HG02678 (cell line): ENCODE measurements around the gene DNAH2.

Source experiments
- ATAC-seq: cut with Tn5 transposase; IDR thresholded peaks from one replicate; pipeline ENCODE4 v1.9.1; 2021; ENCODE audit warnings: mild to moderate bottlenecking, moderate library complexity; ENCODE audit not compliant: unreplicated experiment

DNAH2 gene

GRCh38 chr17:7716901-7717755 is at the start of gene DNAH2:
DNAH2 (plus strand) TSS chr17:7717744; CDS start chr17:7719735, 1,991 bp downstream.
- ATAC-seq: no peak

DNA sequence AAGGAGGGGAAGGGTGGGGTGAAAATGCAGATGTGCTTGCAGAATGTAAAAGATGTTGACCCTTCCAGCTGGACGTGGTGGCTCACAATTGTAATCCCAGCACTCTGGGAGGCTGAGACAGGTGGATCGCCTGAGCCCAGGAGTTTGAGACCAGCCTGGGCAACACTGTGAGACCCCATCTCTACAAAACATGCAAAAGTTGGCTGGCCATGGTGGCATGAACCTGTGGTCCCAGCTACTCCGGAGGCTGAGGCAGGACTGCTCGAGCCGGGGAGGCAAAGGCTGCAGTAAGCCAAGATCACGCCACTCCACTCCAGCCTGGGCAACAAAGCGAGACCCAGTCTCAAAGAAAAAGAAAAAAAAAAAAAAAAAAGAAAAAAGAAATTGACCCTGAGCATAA is 49.1 kb upstream of the DNAH2 start:
- no peak for ATAC-seq

- no peak for ATAC-seq
Observed at GRCh38 chr17:7673239-7673638, 44.3 kb upstream of the DNAH2 start.

DNA sequence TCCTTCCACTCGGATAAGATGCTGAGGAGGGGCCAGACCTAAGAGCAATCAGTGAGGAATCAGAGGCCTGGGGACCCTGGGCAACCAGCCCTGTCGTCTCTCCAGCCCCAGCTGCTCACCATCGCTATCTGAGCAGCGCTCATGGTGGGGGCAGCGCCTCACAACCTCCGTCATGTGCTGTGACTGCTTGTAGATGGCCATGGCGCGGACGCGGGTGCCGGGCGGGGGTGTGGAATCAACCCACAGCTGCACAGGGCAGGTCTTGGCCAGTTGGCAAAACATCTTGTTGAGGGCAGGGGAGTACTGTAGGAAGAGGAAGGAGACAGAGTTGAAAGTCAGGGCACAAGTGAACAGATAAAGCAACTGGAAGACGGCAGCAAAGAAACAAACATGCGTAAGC is 42.6 kb upstream of the DNAH2 start:
- ATAC-seq: no peak

- ATAC-seq: no peak
Observed at GRCh38 chr17:7676533-7676932, 41.0 kb upstream of the DNAH2 start.

DNA sequence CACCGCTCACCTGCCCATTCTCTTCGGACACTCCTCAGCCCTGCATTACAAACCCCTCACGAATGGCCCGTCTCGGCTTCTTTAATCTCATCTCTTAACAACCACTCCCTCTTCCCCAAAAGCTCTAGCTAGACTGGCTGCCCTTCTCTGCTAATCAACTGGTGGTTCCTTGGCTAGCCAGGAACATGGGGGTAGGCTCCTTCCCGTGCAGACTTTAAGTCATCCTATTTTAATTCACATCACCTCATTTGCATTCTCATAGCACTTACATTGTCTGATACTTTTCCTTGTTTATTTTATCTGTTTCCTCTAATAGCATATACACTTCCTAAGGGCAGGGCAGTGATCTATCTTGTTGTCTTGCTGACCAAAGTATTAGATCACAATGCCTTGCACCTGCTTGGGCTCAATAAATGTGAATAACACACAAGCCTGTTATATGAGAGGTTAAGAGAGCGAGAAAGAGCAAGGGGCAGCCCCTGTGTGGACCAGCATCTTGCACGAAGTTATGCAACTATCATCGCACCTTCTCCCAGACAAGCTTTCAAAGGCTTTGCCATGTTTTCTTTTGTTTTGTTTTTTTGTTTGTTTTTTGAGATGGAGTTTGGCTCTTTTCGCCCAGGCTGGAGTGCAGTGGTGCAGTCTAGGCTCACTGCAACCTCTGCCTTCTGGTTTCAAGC is 40.0 kb upstream of the DNAH2 start:
- no peak for ATAC-seq

DNA sequence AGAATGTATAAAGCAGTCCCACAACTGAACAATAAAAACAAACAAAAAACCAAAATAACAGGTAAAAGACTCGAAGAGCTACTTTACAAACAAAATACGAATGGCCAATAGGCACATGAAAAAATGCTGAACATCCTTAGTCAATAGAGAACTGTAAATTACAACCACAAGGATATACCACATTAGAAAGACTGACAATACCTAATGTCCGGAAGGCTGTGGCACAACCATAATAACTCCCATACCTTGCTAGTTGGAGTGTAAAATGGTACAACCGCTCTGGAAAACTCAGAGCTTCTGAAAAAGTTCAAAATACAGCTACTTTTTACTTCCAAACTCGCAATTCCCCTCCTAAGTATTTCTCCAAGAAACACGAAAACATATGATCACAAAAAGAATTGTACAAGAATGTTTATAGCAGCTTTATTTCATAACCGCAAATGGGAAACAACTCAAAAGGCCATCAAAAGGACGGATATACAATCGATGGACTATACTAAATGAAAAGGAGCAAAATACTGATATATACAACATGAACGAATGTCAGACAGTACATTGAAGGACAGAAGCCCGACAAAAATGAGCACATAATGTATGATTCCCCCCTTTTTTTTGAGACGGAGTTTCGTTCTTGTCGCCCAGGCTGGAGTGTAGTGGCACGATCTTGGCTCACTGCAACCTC is 32.6 kb upstream of the DNAH2 start:
- ATAC-seq: no peak

GRCh38 chr17:7685533-7686221 is 31.9 kb upstream of the DNAH2 start:
- ATAC-seq: peak; percentile 55

- peak; percentile 44 for ATAC-seq
Observed at GRCh38 chr17:7686222-7687071, 31.1 kb upstream of the DNAH2 start.

DNA sequence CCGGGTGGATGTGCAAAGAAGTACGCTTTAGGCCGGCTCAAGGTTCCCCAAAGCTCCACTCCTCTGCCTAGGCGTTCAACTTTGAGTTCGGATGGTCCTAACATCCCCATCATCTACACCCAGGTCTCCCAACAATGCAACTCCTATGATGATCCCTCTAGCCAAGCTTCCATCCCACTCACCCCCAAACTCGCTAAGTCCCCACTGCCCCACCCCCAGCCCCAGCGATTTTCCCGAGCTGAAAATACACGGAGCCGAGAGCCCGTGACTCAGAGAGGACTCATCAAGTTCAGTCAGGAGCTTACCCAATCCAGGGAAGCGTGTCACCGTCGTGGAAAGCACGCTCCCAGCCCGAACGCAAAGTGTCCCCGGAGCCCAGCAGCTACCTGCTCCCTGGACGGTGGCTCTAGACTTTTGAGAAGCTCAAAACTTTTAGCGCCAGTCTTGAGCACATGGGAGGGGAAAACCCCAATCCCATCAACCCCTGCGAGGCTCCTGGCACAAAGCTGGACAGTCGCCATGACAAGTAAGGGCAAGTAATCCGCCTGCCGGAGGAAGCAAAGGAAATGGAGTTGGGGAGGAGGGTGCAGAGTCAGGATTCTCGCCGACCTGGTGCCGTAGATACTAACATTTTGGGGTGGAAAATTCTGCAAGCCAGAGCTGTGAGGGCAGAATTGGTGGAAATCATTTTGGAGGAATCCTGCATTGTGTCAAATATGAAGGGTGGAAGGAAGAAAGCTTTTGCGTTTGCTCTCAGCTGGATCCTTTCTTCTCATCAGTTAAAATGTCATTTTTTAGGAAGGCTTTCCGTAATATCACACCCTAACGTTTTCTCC is 30.3 kb upstream of the DNAH2 start, which contains the start of gene TP53:
Gene TP53 (minus strand): TSS at position 419 of the 836 bp plus-strand sequence. CDS start 10,896 bp downstream, outside the sequence.
- no peak for ATAC-seq

GRCh38 chr17:7687908-7688807 is 29.4 kb upstream of the DNAH2 start, which contains the start of gene WRAP53:
WRAP53 (plus strand) TSS chr17:7688477; CDS start chr17:7688649, 172 bp downstream.
- ATAC-seq: peak; percentile 78

- ATAC-seq: no peak
Observed at GRCh38 chr17:7688808-7689316, 28.7 kb upstream of the DNAH2 start.

DNA sequence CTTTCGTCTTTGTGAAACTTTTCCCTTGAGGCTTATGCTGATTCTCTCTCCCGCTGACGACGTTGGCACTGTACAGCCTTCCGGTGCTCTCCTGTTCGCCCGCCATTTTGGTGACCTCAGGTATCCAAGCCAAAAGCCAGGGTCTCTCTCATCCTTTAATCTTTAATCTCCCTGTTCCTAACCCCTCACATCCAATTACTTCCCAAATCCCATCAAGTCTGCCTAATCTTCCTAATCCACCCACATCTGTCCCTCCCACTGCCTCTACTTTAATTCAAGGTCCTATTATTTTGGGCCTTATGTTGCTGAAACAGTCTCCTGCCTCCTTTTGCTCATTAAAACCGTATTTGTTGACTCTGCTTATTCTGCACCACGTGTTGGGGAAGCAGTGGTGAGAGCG is 22.0 kb upstream of the DNAH2 start:
- ATAC-seq: no peak

DNA sequence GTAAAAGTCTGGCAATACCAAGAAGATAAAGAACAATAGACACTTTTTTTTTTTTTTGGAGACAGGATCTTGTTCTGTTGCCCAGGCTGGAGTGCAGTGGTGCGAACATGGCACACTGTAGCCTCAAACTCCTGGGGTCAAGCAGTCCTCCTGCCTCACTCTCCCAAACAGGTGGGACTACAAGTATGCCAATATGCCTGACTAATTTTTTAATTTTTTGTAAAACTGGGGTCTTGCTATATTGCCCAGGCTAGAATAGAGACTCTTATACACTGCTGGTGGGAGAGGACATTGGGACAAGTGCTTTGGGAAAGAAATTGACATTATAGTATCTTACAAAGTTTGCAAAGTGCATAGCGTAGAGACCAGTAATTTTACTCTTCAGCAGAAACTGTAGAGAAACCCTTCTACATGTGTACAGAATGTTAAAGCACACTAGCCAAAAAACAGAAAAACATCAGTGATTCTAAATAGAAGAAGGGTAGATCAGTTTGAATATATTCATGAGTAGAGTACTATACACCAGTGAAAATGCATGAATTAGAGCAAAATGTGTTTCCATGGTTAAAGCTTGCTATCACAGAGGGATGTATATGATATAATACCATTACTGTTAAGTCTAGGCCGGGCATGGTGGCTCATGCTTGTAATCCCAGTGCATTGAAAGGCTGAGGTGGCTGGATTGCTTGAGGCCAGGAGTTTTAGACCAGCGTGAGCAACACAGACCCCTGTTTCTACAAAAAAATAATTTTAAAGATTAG is 19.5 kb upstream of the DNAH2 start:
- ATAC-seq: no peak

GRCh38 chr17:7700510-7700909 is 17.0 kb upstream of the DNAH2 start:
- ATAC-seq: no peak

DNA sequence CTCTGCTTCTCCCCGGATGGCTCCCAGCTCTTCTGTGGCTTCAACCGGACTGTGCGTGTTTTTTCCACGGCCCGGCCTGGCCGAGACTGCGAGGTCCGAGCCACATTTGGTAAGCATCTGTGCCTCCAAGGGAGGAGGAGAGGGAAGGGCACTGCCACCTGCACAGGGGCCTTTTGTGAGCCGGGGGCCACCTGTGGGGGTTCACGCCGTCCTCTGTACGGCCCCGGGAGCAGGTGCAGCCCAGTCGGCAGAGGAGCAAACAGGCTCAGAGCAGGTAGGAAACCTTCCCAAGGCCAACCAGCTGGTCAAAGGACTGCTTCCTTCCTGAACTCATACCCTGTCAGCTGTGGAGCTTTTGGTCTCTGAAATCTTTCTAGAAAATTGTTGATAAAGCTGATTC is 15.9 kb upstream of the DNAH2 start:
- no peak for ATAC-seq

DNA sequence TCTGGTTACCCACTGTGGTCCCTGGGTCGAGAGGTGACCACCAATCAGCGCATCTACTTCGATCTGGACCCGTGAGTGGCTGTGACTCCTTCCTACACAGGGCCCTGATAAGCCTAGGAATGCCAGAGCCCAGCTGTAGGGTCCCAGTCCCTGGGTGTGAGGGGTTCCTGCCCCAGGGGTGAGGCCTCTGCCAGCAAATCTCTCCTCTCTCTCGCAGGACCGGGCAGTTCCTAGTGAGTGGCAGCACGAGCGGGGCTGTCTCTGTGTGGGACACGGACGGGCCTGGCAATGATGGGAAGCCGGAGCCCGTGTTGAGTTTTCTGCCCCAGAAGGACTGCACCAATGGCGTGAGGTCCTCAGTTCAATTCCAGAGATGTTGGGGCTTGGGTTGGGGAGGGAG is 14.8 kb upstream of the DNAH2 start:
- no peak for ATAC-seq
